Measurements from ENCODE around the gene PREP.
"Not testable (repeated sequence)": the region's sequence is repeated elsewhere in the genome, so short reads cannot be mapped to it uniquely, and the experiment has no call there.

The PREP gene

GRCh38 chr6:105344881-105345370, 58.0 kb downstream of the PREP start:
- Histone ChIP-seq H3K27ac (no peak overlapping the region), H3K36me3 (peaks cover 9% of the 10 kb centered on the region)

GRCh38 chr6:105338350-105338983, 64.4 kb downstream of the PREP start:
- not testable (repeated sequence) for H3K4me1 ChIP-seq (ENCODE audit: control insufficient read depth in 1 of 2, insufficient read depth in 1 of 2, low read depth in 1 of 2, low read length in 1 of 2); H3K27ac ChIP-seq; H3K9me3 ChIP-seq; H3K36me3 ChIP-seq; H3K27me3 ChIP-seq; H3K4me3 ChIP-seq (ENCODE audit: low read depth in 1 of 2, low read length in 1 of 2)

More at GRCh38 chr6:105344881-105345370, 58.0 kb downstream of the PREP start:
- no peak overlapping the region for H3K4me3 ChIP-seq (ENCODE audit: low read depth in 1 of 2, low read length in 1 of 2)
- no peaks in the 10 kb centered on the region for H3K27me3 ChIP-seq
- no peak for TF ChIP-seq CTCF (IDR thresholded peaks at IDR 0.05)
- H3K9me3 ChIP-seq = no peaks in the 10 kb centered on the region
- H3K4me1 ChIP-seq (ENCODE audit: control insufficient read depth in 1 of 2, insufficient read depth in 1 of 2, low read depth in 1 of 2, low read length in 1 of 2) = no peaks in the 10 kb centered on the region

- TF ChIP-seq CTCF (IDR thresholded peaks at IDR 0.05) = no peak
- H3K9me3 ChIP-seq = no peaks in the 10 kb centered on the region
- no peak overlapping the region for H3K27ac ChIP-seq
- H3K4me3 ChIP-seq (ENCODE audit: low read depth in 1 of 2, low read length in 1 of 2) = no peak overlapping the region
- H3K36me3 ChIP-seq = peaks cover 6% of the 10 kb centered on the region
- no peaks in the 10 kb centered on the region for H3K4me1 ChIP-seq (ENCODE audit: control insufficient read depth in 1 of 2, insufficient read depth in 1 of 2, low read depth in 1 of 2, low read length in 1 of 2)
- H3K27me3 ChIP-seq = no peaks in the 10 kb centered on the region
These were observed 65.9 kb downstream of the PREP start for GRCh38 chr6:105336986-105337385.

GRCh38 chr6:105332576-105332975, 70.3 kb downstream of the PREP start:
- H3K4me3 ChIP-seq (ENCODE audit: low read depth in 1 of 2, low read length in 1 of 2) = no peak overlapping the region
- no peaks in the 10 kb centered on the region for H3K27me3 ChIP-seq
- H3K9me3 ChIP-seq = no peaks in the 10 kb centered on the region
- H3K36me3 ChIP-seq = peaks cover 23% of the 10 kb centered on the region
- TF ChIP-seq CTCF (IDR thresholded peaks at IDR 0.05) = no peak
- H3K4me1 ChIP-seq (ENCODE audit: control insufficient read depth in 1 of 2, insufficient read depth in 1 of 2, low read depth in 1 of 2, low read length in 1 of 2) = no peaks in the 10 kb centered on the region
- H3K27ac ChIP-seq = no peak overlapping the region

GRCh38 chr6:105331927-105332326, 71.0 kb downstream of the PREP start:
- H3K36me3 ChIP-seq = peaks cover 23% of the 10 kb centered on the region
- H3K27me3 ChIP-seq = no peaks in the 10 kb centered on the region
- H3K4me3 ChIP-seq (ENCODE audit: low read depth in 1 of 2, low read length in 1 of 2) = no peak overlapping the region
- no peak overlapping the region for H3K27ac ChIP-seq
- no peak for TF ChIP-seq CTCF (IDR thresholded peaks at IDR 0.05)
- no peaks in the 10 kb centered on the region for H3K4me1 ChIP-seq (ENCODE audit: control insufficient read depth in 1 of 2, insufficient read depth in 1 of 2, low read depth in 1 of 2, low read length in 1 of 2)
- no peaks in the 10 kb centered on the region for H3K9me3 ChIP-seq

- no peak overlapping the region for H3K27ac ChIP-seq
- H3K36me3 ChIP-seq = peaks cover 23% of the 10 kb centered on the region
- H3K9me3 ChIP-seq = no peaks in the 10 kb centered on the region
- no peaks in the 10 kb centered on the region for H3K27me3 ChIP-seq
- H3K4me1 ChIP-seq (ENCODE audit: control insufficient read depth in 1 of 2, insufficient read depth in 1 of 2, low read depth in 1 of 2, low read length in 1 of 2) = no peaks in the 10 kb centered on the region
- TF ChIP-seq CTCF (IDR thresholded peaks at IDR 0.05) = no peak
- no peak overlapping the region for H3K4me3 ChIP-seq (ENCODE audit: low read depth in 1 of 2, low read length in 1 of 2)
These were observed 72.0 kb downstream of the PREP start for GRCh38 chr6:105330913-105331312.

Measured in neutrophil (primary cell).